Neural cell (in vitro differentiated cells): Measurements from ENCODE around the gene ZCCHC2.

ENCODE experiments used
- EP300 ChIP-seq: fragments of 450-650 bp; conservative IDR thresholded peaks from 2 replicates; pipeline ENCODE4 v1.6.1; 2014; ENCODE audit warnings: antibody characterized with exemption, mild to moderate bottlenecking, moderate library complexity; ENCODE audit not compliant: poor library complexity, severe bottlenecking
- EZH2 ChIP-seq: fragments of 200-600, 300-800 bp; shearing (Covaris generic), sonication (generic); IDR thresholded peaks from 2 replicates; pipeline ENCODE4 v1.6.1; 2014; ENCODE audit warnings: antibody characterized with exemption, low read length, borderline replicate concordance, mild to moderate bottlenecking; ENCODE audit not compliant: insufficient read depth, poor library complexity, severe bottlenecking
- RAD21 ChIP-seq: fragments of 450-650 bp; conservative IDR thresholded peaks from 2 replicates; pipeline ENCODE4 v1.6.1; 2014; ENCODE audit warnings: antibody characterized with exemption, mild to moderate bottlenecking, moderate library complexity
- TF ChIP-seq, protein P1 (sequence below): fragments of 450-650 bp; IDR thresholded peaks from 2 replicates; pipeline ENCODE4 v1.5.1; 2014; ENCODE audit warnings: antibody characterized with exemption, mild to moderate bottlenecking, moderate library complexity; ENCODE audit not compliant: poor library complexity, severe bottlenecking
- TF ChIP-seq, protein P2 (sequence below): IDR thresholded peaks from 2 replicates; pipeline ENCODE4 v1.6.1; 2012; ENCODE audit warnings: borderline replicate concordance

DNA sequence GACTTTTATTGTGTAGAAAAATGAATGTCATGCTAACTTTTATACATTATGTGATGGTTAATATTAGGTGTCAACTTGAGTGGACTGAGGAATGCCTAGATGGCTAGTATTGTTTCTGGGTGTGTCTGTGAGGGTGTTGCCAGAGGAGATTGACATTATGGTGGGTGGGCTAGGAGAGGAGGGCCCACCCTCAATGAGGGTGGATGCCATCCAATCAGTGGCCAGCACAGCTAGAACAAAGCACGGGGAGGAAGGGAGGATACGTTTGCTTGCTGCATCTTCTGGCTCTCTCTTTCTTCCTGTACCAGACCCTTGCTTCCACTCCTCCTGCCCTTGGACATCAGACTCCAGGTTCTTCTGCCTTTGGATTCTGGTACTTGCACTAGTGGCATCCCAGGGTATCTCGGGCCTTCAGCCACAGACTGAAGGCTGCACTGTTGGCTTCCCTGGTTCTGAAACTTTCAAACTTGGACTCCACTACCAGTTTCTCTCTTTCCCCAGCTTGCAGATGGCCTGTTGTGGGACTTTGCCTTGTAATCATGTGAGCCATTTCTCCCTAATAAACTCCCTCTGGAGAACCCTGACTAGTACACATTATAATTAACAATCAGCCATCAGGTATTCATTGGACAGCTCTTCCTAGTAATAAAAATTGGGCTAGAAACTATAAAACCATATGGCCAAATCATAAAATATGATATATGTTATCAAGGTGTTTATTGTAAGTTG lies 31.7 kb upstream of the ZCCHC2 start:
- TF ChIP-seq, protein P1, sequence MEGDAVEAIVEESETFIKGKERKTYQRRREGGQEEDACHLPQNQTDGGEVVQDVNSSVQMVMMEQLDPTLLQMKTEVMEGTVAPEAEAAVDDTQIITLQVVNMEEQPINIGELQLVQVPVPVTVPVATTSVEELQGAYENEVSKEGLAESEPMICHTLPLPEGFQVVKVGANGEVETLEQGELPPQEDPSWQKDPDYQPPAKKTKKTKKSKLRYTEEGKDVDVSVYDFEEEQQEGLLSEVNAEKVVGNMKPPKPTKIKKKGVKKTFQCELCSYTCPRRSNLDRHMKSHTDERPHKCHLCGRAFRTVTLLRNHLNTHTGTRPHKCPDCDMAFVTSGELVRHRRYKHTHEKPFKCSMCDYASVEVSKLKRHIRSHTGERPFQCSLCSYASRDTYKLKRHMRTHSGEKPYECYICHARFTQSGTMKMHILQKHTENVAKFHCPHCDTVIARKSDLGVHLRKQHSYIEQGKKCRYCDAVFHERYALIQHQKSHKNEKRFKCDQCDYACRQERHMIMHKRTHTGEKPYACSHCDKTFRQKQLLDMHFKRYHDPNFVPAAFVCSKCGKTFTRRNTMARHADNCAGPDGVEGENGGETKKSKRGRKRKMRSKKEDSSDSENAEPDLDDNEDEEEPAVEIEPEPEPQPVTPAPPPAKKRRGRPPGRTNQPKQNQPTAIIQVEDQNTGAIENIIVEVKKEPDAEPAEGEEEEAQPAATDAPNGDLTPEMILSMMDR = no peak
- TF ChIP-seq, protein P2, sequence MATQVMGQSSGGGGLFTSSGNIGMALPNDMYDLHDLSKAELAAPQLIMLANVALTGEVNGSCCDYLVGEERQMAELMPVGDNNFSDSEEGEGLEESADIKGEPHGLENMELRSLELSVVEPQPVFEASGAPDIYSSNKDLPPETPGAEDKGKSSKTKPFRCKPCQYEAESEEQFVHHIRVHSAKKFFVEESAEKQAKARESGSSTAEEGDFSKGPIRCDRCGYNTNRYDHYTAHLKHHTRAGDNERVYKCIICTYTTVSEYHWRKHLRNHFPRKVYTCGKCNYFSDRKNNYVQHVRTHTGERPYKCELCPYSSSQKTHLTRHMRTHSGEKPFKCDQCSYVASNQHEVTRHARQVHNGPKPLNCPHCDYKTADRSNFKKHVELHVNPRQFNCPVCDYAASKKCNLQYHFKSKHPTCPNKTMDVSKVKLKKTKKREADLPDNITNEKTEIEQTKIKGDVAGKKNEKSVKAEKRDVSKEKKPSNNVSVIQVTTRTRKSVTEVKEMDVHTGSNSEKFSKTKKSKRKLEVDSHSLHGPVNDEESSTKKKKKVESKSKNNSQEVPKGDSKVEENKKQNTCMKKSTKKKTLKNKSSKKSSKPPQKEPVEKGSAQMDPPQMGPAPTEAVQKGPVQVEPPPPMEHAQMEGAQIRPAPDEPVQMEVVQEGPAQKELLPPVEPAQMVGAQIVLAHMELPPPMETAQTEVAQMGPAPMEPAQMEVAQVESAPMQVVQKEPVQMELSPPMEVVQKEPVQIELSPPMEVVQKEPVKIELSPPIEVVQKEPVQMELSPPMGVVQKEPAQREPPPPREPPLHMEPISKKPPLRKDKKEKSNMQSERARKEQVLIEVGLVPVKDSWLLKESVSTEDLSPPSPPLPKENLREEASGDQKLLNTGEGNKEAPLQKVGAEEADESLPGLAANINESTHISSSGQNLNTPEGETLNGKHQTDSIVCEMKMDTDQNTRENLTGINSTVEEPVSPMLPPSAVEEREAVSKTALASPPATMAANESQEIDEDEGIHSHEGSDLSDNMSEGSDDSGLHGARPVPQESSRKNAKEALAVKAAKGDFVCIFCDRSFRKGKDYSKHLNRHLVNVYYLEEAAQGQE = no peak
- TF ChIP-seq EZH2 (no peak), RAD21 (no peak), EP300 (no peak)
